Measurements from ENCODE around the gene CDV3.
"Not testable (repeated sequence)": the region's sequence is repeated elsewhere in the genome, so short reads cannot be mapped to it uniquely, and the experiment has no call there.

Gene CDV3

GRCh38 chr3:133573629-133574194 is at the start of gene CDV3:
Gene CDV3, plus strand, starts transcription at chr3:133573686. Its CDS starts 359 bp downstream, at chr3:133574045.
- DNase-seq, result no peak
- no peak for TF ChIP-seq GATA1 (IDR thresholded peaks at IDR 0.05; ENCODE audit: low read depth, low read length)
- TF ChIP-seq POLR2A (IDR thresholded peaks at IDR 0.05; ENCODE audit: low read length), result no peak

- not testable (repeated sequence) for DNase-seq
Measured at GRCh38 chr3:133523758-133524157, 49.7 kb upstream of the CDV3 start.

- DNase-seq, result no peak
- TF ChIP-seq POLR2A (IDR thresholded peaks at IDR 0.05; ENCODE audit: low read length), result no peak
- TF ChIP-seq GATA1 (IDR thresholded peaks at IDR 0.05; ENCODE audit: low read depth, low read length), result no peak
Measured at GRCh38 chr3:133525435-133525834, 48.1 kb upstream of the CDV3 start.

GRCh38 chr3:133527081-133527715 is 46.3 kb upstream of the CDV3 start:
- TF ChIP-seq POLR2A (IDR thresholded peaks at IDR 0.05; ENCODE audit: low read length), result no peak
- TF ChIP-seq GATA1 (IDR thresholded peaks at IDR 0.05; ENCODE audit: low read depth, low read length), result no peak
- DNase-seq, result no peak

GRCh38 chr3:133529809-133530208 is 43.7 kb upstream of the CDV3 start:
- DNase-seq, result no peak
- no peak for TF ChIP-seq GATA1 (IDR thresholded peaks at IDR 0.05; ENCODE audit: low read depth, low read length)
- no peak for TF ChIP-seq POLR2A (IDR thresholded peaks at IDR 0.05; ENCODE audit: low read length)

- no peak for TF ChIP-seq GATA1 (IDR thresholded peaks at IDR 0.05; ENCODE audit: low read depth, low read length)
- no peak for TF ChIP-seq POLR2A (IDR thresholded peaks at IDR 0.05; ENCODE audit: low read length)
- no peak for DNase-seq
Measured at GRCh38 chr3:133531981-133532380, 41.5 kb upstream of the CDV3 start.

- no peak for TF ChIP-seq GATA1 (IDR thresholded peaks at IDR 0.05; ENCODE audit: low read depth, low read length)
- no peak for TF ChIP-seq POLR2A (IDR thresholded peaks at IDR 0.05; ENCODE audit: low read length)
Measured at GRCh38 chr3:133532951-133533350, 40.5 kb upstream of the CDV3 start.

GRCh38 chr3:133535971-133536881 is 37.3 kb upstream of the CDV3 start:
- DNase-seq, result no peak
- TF ChIP-seq GATA1 (IDR thresholded peaks at IDR 0.05; ENCODE audit: low read depth, low read length) (no peak), POLR2A (IDR thresholded peaks at IDR 0.05; ENCODE audit: low read length) (no peak)

More at GRCh38 chr3:133532951-133533350, 40.5 kb upstream of the CDV3 start:
- DNase-seq, result no peak

- DNase-seq, result not testable (repeated sequence)
Measured at GRCh38 chr3:133537131-133537530, 36.4 kb upstream of the CDV3 start.

- TF ChIP-seq POLR2A (IDR thresholded peaks at IDR 0.05; ENCODE audit: low read length) (no peak), GATA1 (IDR thresholded peaks at IDR 0.05; ENCODE audit: low read depth, low read length) (no peak)
Measured at GRCh38 chr3:133538154-133538553, 35.3 kb upstream of the CDV3 start.

GRCh38 chr3:133540896-133541674 is 32.4 kb upstream of the CDV3 start:
- no peak for DNase-seq
- no peak for TF ChIP-seq GATA1 (IDR thresholded peaks at IDR 0.05; ENCODE audit: low read depth, low read length)
- no peak for TF ChIP-seq POLR2A (IDR thresholded peaks at IDR 0.05; ENCODE audit: low read length)

More at GRCh38 chr3:133538154-133538553, 35.3 kb upstream of the CDV3 start:
- no peak for DNase-seq

GRCh38 chr3:133542871-133543270 is 30.6 kb upstream of the CDV3 start:
- TF ChIP-seq POLR2A (IDR thresholded peaks at IDR 0.05; ENCODE audit: low read length), result no peak
- TF ChIP-seq GATA1 (IDR thresholded peaks at IDR 0.05; ENCODE audit: low read depth, low read length), result no peak
- no peak for DNase-seq

GRCh38 chr3:133544983-133545382 is 28.5 kb upstream of the CDV3 start:
- DNase-seq, result not testable (repeated sequence)

- TF ChIP-seq GATA1 (IDR thresholded peaks at IDR 0.05; ENCODE audit: low read depth, low read length) (no peak), POLR2A (IDR thresholded peaks at IDR 0.05; ENCODE audit: low read length) (no peak)
- DNase-seq, result no peak
Measured at GRCh38 chr3:133547432-133548041, 25.9 kb upstream of the CDV3 start.
